ENCODE results near the gene KDM5B. TPM values are rescaled to one million over a fixed set of nuclear protein-coding genes. Genes with fewer than 3 reads are reported as not detected.

Gene KDM5B
- polyA plus RNA-seq, 3 donors: 3.4 to 12.5 (median 10.6) TPM

- intact Hi-C loops (cut with micrococcal nuclease): no loop called here
- Histone ChIP-seq H3K79me2 (ENCODE audit: insufficient read depth, low read length) (no peaks in the 10 kb centered on the region), H4K20me1 (ENCODE audit: insufficient read depth, low read length) (no peaks in the 10 kb centered on the region), H3K27me3 (ENCODE audit: control insufficient read depth in 2 of 2, insufficient read depth in 2 of 2, low read length in 2 of 2) (peaks cover 44 to 82% of the 10 kb centered on the region in 2 donors), H3K9ac (ENCODE audit: insufficient read depth, low read length, poor library complexity, severe bottlenecking) (no peak overlapping the region), H3K4me3 (replicated peaks in 1 of 3; ENCODE audit: low read depth in 2 of 3, low read length in 3 of 3) (no peak overlapping the region), H3K9me3 (replicated peaks in 1 of 2; ENCODE audit: control insufficient read depth in 1 of 2, insufficient read depth in 1 of 2, low read length in 2 of 2) (no peaks in the 10 kb centered on the region), H3K4me2 (replicated peaks; ENCODE audit: extremely low read depth, low read length, poor library complexity, severe bottlenecking) (no peak overlapping the region), H3K27ac (ENCODE audit: low read depth in 1 of 2, low read length in 2 of 2) (no peak overlapping the region), H3K4me1 (ENCODE audit: control insufficient read depth in 1 of 2, insufficient read depth in 2 of 2, low read length in 2 of 2) (peaks cover 5% of the 10 kb centered on the region in 2 donors), H3K36me3 (replicated peaks in 1 of 2; ENCODE audit: control insufficient read depth in 1 of 2, insufficient read depth in 2 of 2, low read length in 2 of 2) (no peaks in the 10 kb centered on the region), H2AFZ (ENCODE audit: insufficient read depth, low read depth, low read length, poor library complexity, severe bottlenecking) (no peak overlapping the region)
- no peak for DNase-seq
- Mint-ChIP-seq H3K4me1 (peaks cover 9% of the 10 kb centered on the region), H3K4me3 (peak overlapping the region in 1 of 2 donors; percentile 30), H3K27me3 (ENCODE audit: low read depth in 3 of 3) (peaks cover 55 to 75% (median 61%) of the 10 kb centered on the region in 3 donors), H3K9me3 (no peaks in the 10 kb centered on the region), H3K27ac (no peak overlapping the region), H3K36me3 (no peaks in the 10 kb centered on the region)
- TF ChIP-seq, protein P1, sequence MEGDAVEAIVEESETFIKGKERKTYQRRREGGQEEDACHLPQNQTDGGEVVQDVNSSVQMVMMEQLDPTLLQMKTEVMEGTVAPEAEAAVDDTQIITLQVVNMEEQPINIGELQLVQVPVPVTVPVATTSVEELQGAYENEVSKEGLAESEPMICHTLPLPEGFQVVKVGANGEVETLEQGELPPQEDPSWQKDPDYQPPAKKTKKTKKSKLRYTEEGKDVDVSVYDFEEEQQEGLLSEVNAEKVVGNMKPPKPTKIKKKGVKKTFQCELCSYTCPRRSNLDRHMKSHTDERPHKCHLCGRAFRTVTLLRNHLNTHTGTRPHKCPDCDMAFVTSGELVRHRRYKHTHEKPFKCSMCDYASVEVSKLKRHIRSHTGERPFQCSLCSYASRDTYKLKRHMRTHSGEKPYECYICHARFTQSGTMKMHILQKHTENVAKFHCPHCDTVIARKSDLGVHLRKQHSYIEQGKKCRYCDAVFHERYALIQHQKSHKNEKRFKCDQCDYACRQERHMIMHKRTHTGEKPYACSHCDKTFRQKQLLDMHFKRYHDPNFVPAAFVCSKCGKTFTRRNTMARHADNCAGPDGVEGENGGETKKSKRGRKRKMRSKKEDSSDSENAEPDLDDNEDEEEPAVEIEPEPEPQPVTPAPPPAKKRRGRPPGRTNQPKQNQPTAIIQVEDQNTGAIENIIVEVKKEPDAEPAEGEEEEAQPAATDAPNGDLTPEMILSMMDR (IDR thresholded peaks at IDR 0.05): no peak
- 87% methylated on average over 4 of the region's 5 CpGs for WGBS (ENCODE audit: insufficient coverage)
Measured at GRCh38 chr1:202700061-202700460, 108.2 kb downstream of the KDM5B start.

DNA sequence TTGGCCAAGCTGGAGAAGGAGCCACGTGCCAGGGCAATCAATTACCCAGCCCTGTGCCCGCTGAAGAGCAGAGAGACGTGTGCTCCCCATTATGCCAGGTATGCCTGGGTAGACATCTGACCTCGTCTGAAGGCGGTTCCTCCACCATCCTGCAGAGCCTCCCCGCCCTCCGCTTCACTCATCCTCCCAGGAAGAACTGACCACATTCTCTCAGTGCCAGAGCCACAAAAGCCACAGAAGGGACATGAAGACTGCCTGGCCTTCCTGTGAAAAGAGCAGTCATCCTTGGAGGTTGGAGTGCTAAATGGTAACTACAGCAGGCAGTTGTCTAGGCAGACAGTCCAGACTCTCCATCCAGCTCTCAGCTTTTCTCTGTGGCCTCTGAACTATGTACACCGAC lies 109.9 kb downstream of the KDM5B start:
- Histone ChIP-seq H3K4me1 (ENCODE audit: control insufficient read depth in 1 of 2, insufficient read depth in 2 of 2, low read length in 2 of 2) (peaks cover 5% of the 10 kb centered on the region in 2 donors), H3K27me3 (ENCODE audit: control insufficient read depth in 2 of 2, insufficient read depth in 2 of 2, low read length in 2 of 2) (peaks cover 55 to 83% of the 10 kb centered on the region in 2 donors)
- intact Hi-C loops (cut with micrococcal nuclease): no loop called here

More for the DNA sequence above, 109.9 kb downstream of the KDM5B start:
- DNase-seq: no peak
- no peaks in the 10 kb centered on the region for H3K36me3 ChIP-seq (replicated peaks in 1 of 2; ENCODE audit: control insufficient read depth in 1 of 2, insufficient read depth in 2 of 2, low read length in 2 of 2)
- H3K4me3 ChIP-seq (replicated peaks in 1 of 3; ENCODE audit: low read depth in 2 of 3, low read length in 3 of 3): no peak overlapping the region
- Mint-ChIP-seq H3K4me3 (peak overlapping the region in 1 of 2 donors; percentile 65), H3K4me1 (peaks cover 9% of the 10 kb centered on the region), H3K27me3 (ENCODE audit: low read depth in 3 of 3) (peaks cover 55 to 72% (median 59%) of the 10 kb centered on the region in 3 donors), H3K27ac (no peak overlapping the region), H3K36me3 (no peaks in the 10 kb centered on the region), H3K9me3 (no peaks in the 10 kb centered on the region)
- H2AFZ ChIP-seq (ENCODE audit: insufficient read depth, low read depth, low read length, poor library complexity, severe bottlenecking): no peak overlapping the region
- no peak overlapping the region for H3K9ac ChIP-seq (ENCODE audit: insufficient read depth, low read length, poor library complexity, severe bottlenecking)
- H3K27ac ChIP-seq (ENCODE audit: low read depth in 1 of 2, low read length in 2 of 2): no peak overlapping the region
- H3K79me2 ChIP-seq (ENCODE audit: insufficient read depth, low read length): no peaks in the 10 kb centered on the region
- TF ChIP-seq, protein P1 (IDR thresholded peaks at IDR 0.05): no peak
- WGBS (ENCODE audit: insufficient coverage): 20% methylated on average over 7 of the region's 8 CpGs
- no peaks in the 10 kb centered on the region for H3K9me3 ChIP-seq (replicated peaks in 1 of 2; ENCODE audit: control insufficient read depth in 1 of 2, insufficient read depth in 1 of 2, low read length in 2 of 2)
- H4K20me1 ChIP-seq (ENCODE audit: insufficient read depth, low read length): no peaks in the 10 kb centered on the region
- no peak overlapping the region for H3K4me2 ChIP-seq (replicated peaks; ENCODE audit: extremely low read depth, low read length, poor library complexity, severe bottlenecking)

Measured in CD14-positive monocyte (primary cell).